ENCODE results near the gene PTGR2.
A peak's percentile ranks its signal among the peaks of the same experiment; 100 is the strongest.
"Not testable (repeated sequence)": the region's sequence is repeated elsewhere in the genome, so short reads cannot be mapped to it uniquely, and the experiment has no call there.

The PTGR2 gene

GRCh38 chr14:73829526-73830431 is 21.9 kb upstream of the PTGR2 start:
- no peaks in the 10 kb centered on the region for H3K9me3 ChIP-seq (ENCODE audit: control extremely low read depth in 1 of 5, control insufficient read depth in 4 of 5, insufficient read depth in 2 of 5, low read depth in 1 of 5, low read length in 4 of 5)
- no peaks in the 10 kb centered on the region for H3K27me3 ChIP-seq (replicated peaks in 2 of 5; ENCODE audit: control insufficient read depth in 4 of 5, insufficient read depth in 5 of 5, low read length in 4 of 5)
- POLR2A ChIA-PET: no interaction called here
- H3K4me3 ChIP-seq (ENCODE audit: control insufficient read depth in 1 of 7, extremely low read depth in 1 of 7, insufficient read depth in 4 of 7, low read depth in 2 of 7, low read length in 6 of 7): no peak overlapping the region
- CTCF ChIA-PET: interaction anchor here (0.5 to 10.6 kb wide), 13 partner anchors 11 to 108 kb away, joined by 3 to 173 read pairs (median 4); a partner anchor contains a TSS
- peak; percentile 30 to 76 (median 69) for DNase-seq
- no peaks in the 10 kb centered on the region for H3K36me3 ChIP-seq (ENCODE audit: control insufficient read depth in 4 of 4, insufficient read depth in 4 of 4, low read length in 3 of 4)
- no peak overlapping the region for H3K27ac ChIP-seq (ENCODE audit: insufficient read depth in 1 of 2, low read depth in 1 of 2, low read length in 2 of 2, poor library complexity in 1 of 2, severe bottlenecking in 2 of 2)
- 73% methylated on average over 9 of the region's 9 CpGs for WGBS (ENCODE audit: insufficient coverage)
- peaks cover 0 to 18% (median 3%) of the 10 kb centered on the region in 4 experiments for H3K4me1 ChIP-seq (ENCODE audit: control extremely low read depth in 1 of 4, control insufficient read depth in 4 of 4, insufficient read depth in 4 of 4, low read length in 3 of 4)

DNA sequence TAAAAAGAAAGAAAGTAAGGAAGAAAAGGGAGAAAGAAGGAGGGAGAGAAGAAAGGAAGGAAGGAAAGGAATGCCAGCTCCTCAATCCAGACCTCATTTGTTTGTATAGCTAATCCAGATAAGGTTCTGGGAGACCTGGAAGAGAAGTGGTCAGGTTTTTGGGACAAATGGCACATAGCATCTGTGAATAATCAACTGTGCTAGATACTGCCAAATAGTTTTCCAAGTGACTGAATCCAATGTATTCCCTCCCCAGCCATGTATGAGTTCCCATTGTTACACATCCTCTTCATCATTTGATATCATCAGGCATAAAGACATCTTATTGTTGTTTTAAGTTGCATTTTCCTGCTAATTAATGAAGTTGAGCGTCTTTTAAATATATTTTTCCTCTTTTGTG is 18.6 kb upstream of the PTGR2 start:
- Histone ChIP-seq H3K27me3 (replicated peaks in 2 of 5; ENCODE audit: control insufficient read depth in 4 of 5, insufficient read depth in 5 of 5, low read length in 4 of 5) (no peaks in the 10 kb centered on the region), H3K36me3 (ENCODE audit: control insufficient read depth in 4 of 4, insufficient read depth in 4 of 4, low read length in 3 of 4) (no peaks in the 10 kb centered on the region), H3K27ac (ENCODE audit: insufficient read depth in 1 of 2, low read depth in 1 of 2, low read length in 2 of 2, poor library complexity in 1 of 2, severe bottlenecking in 2 of 2) (no peak overlapping the region), H3K4me3 (ENCODE audit: control insufficient read depth in 1 of 7, extremely low read depth in 1 of 7, insufficient read depth in 4 of 7, low read depth in 2 of 7, low read length in 6 of 7) (no peak overlapping the region), H3K9me3 (ENCODE audit: control extremely low read depth in 1 of 5, control insufficient read depth in 4 of 5, insufficient read depth in 2 of 5, low read depth in 1 of 5, low read length in 4 of 5) (no peaks in the 10 kb centered on the region), H3K4me1 (ENCODE audit: control extremely low read depth in 1 of 4, control insufficient read depth in 4 of 4, insufficient read depth in 4 of 4, low read length in 3 of 4) (peaks cover 0 to 10% (median 0%) of the 10 kb centered on the region in 4 experiments)
- DNase-seq: no peak
- ChIA-PET POLR2A (no interaction called here), CTCF (interaction anchor here (1.1 to 1.5 kb wide), 2 partner anchors 9 to 101 kb away, joined by 3 to 4 read pairs; no protein-coding TSS in a partner anchor)
- no CpG with 5 or more reads among the region's 1 CpG for WGBS (ENCODE audit: insufficient coverage)

GRCh38 chr14:73833530-73834260 is 17.9 kb upstream of the PTGR2 start:
- ChIA-PET POLR2A (no interaction called here), CTCF (interaction anchor here (0.7 to 1.5 kb wide), 2 partner anchors 8 to 79 kb away, joined by 3 read pairs; no protein-coding TSS in a partner anchor)
- Histone ChIP-seq H3K9me3 (ENCODE audit: control extremely low read depth in 1 of 5, control insufficient read depth in 4 of 5, insufficient read depth in 2 of 5, low read depth in 1 of 5, low read length in 4 of 5) (no peaks in the 10 kb centered on the region), H3K27ac (ENCODE audit: insufficient read depth in 1 of 2, low read depth in 1 of 2, low read length in 2 of 2, poor library complexity in 1 of 2, severe bottlenecking in 2 of 2) (no peak overlapping the region), H3K4me3 (ENCODE audit: control insufficient read depth in 1 of 7, extremely low read depth in 1 of 7, insufficient read depth in 4 of 7, low read depth in 2 of 7, low read length in 6 of 7) (no peak overlapping the region), H3K27me3 (replicated peaks in 2 of 5; ENCODE audit: control insufficient read depth in 4 of 5, insufficient read depth in 5 of 5, low read length in 4 of 5) (no peaks in the 10 kb centered on the region), H3K36me3 (ENCODE audit: control insufficient read depth in 4 of 4, insufficient read depth in 4 of 4, low read length in 3 of 4) (no peaks in the 10 kb centered on the region), H3K4me1 (ENCODE audit: control extremely low read depth in 1 of 4, control insufficient read depth in 4 of 4, insufficient read depth in 4 of 4, low read length in 3 of 4) (peaks cover 0 to 10% (median 0%) of the 10 kb centered on the region in 4 experiments)
- WGBS (ENCODE audit: insufficient coverage): 55% methylated on average over 5 of the region's 9 CpGs
- DNase-seq: no peak

DNA sequence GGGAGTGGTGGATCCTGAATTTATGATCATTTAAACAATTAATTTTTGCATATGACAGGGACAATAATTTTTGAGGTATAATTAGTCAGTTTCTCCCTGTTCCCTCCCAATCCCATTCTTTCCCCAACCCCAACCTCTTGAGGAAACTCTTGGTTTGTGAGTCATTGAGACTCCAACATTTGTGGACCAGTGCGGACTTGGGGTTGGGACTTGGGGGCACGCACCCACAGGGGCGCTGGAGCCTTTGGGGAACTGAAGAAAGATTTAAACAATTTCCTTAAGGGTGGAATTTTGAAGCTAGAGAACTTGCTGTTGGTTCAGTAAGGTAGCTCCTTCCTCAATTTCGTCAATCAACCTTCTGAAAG is 17.4 kb upstream of the PTGR2 start:
- Histone ChIP-seq H3K4me3 (ENCODE audit: control insufficient read depth in 1 of 7, extremely low read depth in 1 of 7, insufficient read depth in 4 of 7, low read depth in 2 of 7, low read length in 6 of 7) (no peak overlapping the region), H3K36me3 (ENCODE audit: control insufficient read depth in 4 of 4, insufficient read depth in 4 of 4, low read length in 3 of 4) (no peaks in the 10 kb centered on the region), H3K9me3 (ENCODE audit: control extremely low read depth in 1 of 5, control insufficient read depth in 4 of 5, insufficient read depth in 2 of 5, low read depth in 1 of 5, low read length in 4 of 5) (no peaks in the 10 kb centered on the region), H3K4me1 (ENCODE audit: control extremely low read depth in 1 of 4, control insufficient read depth in 4 of 4, insufficient read depth in 4 of 4, low read length in 3 of 4) (peaks cover 0 to 10% (median 0%) of the 10 kb centered on the region in 4 experiments), H3K27me3 (replicated peaks in 2 of 5; ENCODE audit: control insufficient read depth in 4 of 5, insufficient read depth in 5 of 5, low read length in 4 of 5) (no peaks in the 10 kb centered on the region), H3K27ac (ENCODE audit: insufficient read depth in 1 of 2, low read depth in 1 of 2, low read length in 2 of 2, poor library complexity in 1 of 2, severe bottlenecking in 2 of 2) (no peak overlapping the region)
- ChIA-PET CTCF (interaction anchor here (0.7 to 2.3 kb wide), 2 partner anchors 12 to 80 kb away, joined by 3 to 7 read pairs; no protein-coding TSS in a partner anchor), POLR2A (no interaction called here)
- WGBS (ENCODE audit: insufficient coverage): 100% methylated on average over 2 of the region's 4 CpGs
- no peak for DNase-seq

DNA sequence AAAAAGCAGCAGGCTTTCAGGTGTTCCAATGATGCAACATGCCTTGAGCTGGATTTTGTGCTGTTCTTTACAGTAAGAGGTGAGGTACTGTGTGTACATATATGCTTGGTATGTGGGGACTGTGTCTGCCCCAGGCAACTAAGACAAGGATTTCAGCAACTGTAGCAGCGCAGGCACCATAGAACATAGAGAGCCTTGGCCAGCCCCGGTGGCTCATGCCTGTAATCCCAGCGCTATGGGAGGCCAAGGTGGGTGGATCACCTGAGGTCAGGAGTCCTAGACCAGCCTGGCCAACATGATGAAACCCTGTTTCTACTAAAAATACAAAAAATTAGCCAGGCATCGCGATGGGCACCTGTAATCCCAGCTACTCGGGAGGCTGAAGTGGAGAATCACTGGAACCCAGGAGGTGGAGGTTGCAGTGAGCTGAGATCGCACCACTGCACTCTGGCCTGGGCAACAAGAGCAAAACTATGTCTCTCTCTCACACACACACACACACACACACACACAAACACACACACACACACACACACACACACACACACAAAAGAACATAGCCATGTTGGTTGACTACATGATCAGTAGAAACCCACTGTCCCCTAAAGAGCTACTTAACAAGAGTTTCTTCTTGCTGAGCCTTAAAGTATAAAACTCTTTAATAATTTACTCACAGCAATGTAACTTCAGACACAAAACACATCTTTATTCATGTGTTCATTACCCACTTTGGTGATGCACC is 13.2 kb upstream of the PTGR2 start:
- H3K36me3 ChIP-seq (ENCODE audit: control insufficient read depth in 4 of 4, insufficient read depth in 4 of 4, low read length in 3 of 4); H3K4me1 ChIP-seq (ENCODE audit: control extremely low read depth in 1 of 4, control insufficient read depth in 4 of 4, insufficient read depth in 4 of 4, low read length in 3 of 4); H3K4me3 ChIP-seq (ENCODE audit: control insufficient read depth in 1 of 7, extremely low read depth in 1 of 7, insufficient read depth in 4 of 7, low read depth in 2 of 7, low read length in 6 of 7); H3K27me3 ChIP-seq (replicated peaks in 2 of 5; ENCODE audit: control insufficient read depth in 4 of 5, insufficient read depth in 5 of 5, low read length in 4 of 5); H3K9me3 ChIP-seq (ENCODE audit: control extremely low read depth in 1 of 5, control insufficient read depth in 4 of 5, insufficient read depth in 2 of 5, low read depth in 1 of 5, low read length in 4 of 5); H3K27ac ChIP-seq (ENCODE audit: insufficient read depth in 1 of 2, low read depth in 1 of 2, low read length in 2 of 2, poor library complexity in 1 of 2, severe bottlenecking in 2 of 2); DNase-seq: not testable (repeated sequence)
- CTCF ChIA-PET: interaction anchor here (1.4 kb wide), 1 partner anchor 13 kb away, joined by 6 read pairs; the partner anchor contains the start of gene PTGR2
- WGBS (ENCODE audit: insufficient coverage): 100% methylated on average over 6 of the region's 7 CpGs
- POLR2A ChIA-PET: interaction anchor here (0.6 kb wide), 1 partner anchor 153 kb away, joined by 3 read pairs; no protein-coding TSS in a partner anchor

GRCh38 chr14:73842201-73842600 is 9.4 kb upstream of the PTGR2 start:
- Histone ChIP-seq H3K27me3 (replicated peaks in 2 of 5; ENCODE audit: control insufficient read depth in 4 of 5, insufficient read depth in 5 of 5, low read length in 4 of 5) (no peaks in the 10 kb centered on the region), H3K4me1 (ENCODE audit: control extremely low read depth in 1 of 4, control insufficient read depth in 4 of 4, insufficient read depth in 4 of 4, low read length in 3 of 4) (no peaks in the 10 kb centered on the region), H3K36me3 (ENCODE audit: control insufficient read depth in 4 of 4, insufficient read depth in 4 of 4, low read length in 3 of 4) (no peaks in the 10 kb centered on the region), H3K27ac (ENCODE audit: insufficient read depth in 1 of 2, low read depth in 1 of 2, low read length in 2 of 2, poor library complexity in 1 of 2, severe bottlenecking in 2 of 2) (no peak overlapping the region), H3K4me3 (ENCODE audit: control insufficient read depth in 1 of 7, extremely low read depth in 1 of 7, insufficient read depth in 4 of 7, low read depth in 2 of 7, low read length in 6 of 7) (no peak overlapping the region), H3K9me3 (ENCODE audit: control extremely low read depth in 1 of 5, control insufficient read depth in 4 of 5, insufficient read depth in 2 of 5, low read depth in 1 of 5, low read length in 4 of 5) (no peaks in the 10 kb centered on the region)
- no CpG with 5 or more reads among the region's 1 CpG for WGBS (ENCODE audit: insufficient coverage)
- no peak for DNase-seq
- ChIA-PET CTCF (interaction anchor here (0.9 to 1.1 kb wide), 3 partner anchors 9 to 57 kb away, joined by 3 read pairs; no protein-coding TSS in a partner anchor), POLR2A (interaction anchor here (0.6 kb wide), 1 partner anchor 24 kb away, joined by 3 read pairs; no protein-coding TSS in a partner anchor)
